Keratinocyte (primary cell): ENCODE data around the gene PAXIP1. TPM values are rescaled to one million over a fixed set of nuclear protein-coding genes. Genes with fewer than 3 reads are reported as not detected.

Experiments
- DNase-seq: peaks from one replicate; pipeline ENCODE4 v3.0.0-alpha.2; 2011; ENCODE audit warnings: low read depth, missing footprints, low spot score
- FAIRE-seq: peaks from 2 replicates; lab custom pipeline; 2011; peaks lifted over from hg19 to GRCh38; lab: Jason Lieb, UNC
- H2AFZ ChIP-seq: 2 replicates; pipeline ENCODE4 v1.6.0; 2012; ENCODE audit warnings: low read length, control low read depth, inconsistent platforms; ENCODE audit not compliant: control insufficient read depth
- H3K27ac ChIP-seq: 2 replicates; pipeline ENCODE4 v1.5.1; 2011; ENCODE audit warnings: low read length; ENCODE audit not compliant: control insufficient read depth, insufficient read depth
- H3K27me3 ChIP-seq: 3 replicates; pipeline ENCODE4 v1.6.0; 2011; ENCODE audit warnings: low read length; ENCODE audit not compliant: control insufficient read depth, insufficient read depth; ENCODE audit errors: extremely low read depth
- H3K36me3 ChIP-seq, 2 experiments: 2 replicates in 1 of 2; 3 replicates in 1 of 2; pipeline ENCODE4 v1.5.1; 2011; ENCODE audit warnings: low read length in 2 of 2, mild to moderate bottlenecking in 1 of 2; ENCODE audit not compliant: control insufficient read depth in 2 of 2, insufficient read depth in 2 of 2; ENCODE audit errors: extremely low read depth in 1 of 2
- H3K4me1 ChIP-seq: 3 replicates; pipeline ENCODE4 v1.5.1; 2011; ENCODE audit warnings: low read length; ENCODE audit not compliant: control insufficient read depth, insufficient read depth; ENCODE audit errors: extremely low read depth
- H3K4me2 ChIP-seq: 3 replicates; pipeline ENCODE4 v1.6.0; 2011; ENCODE audit warnings: low read depth, low read length; ENCODE audit not compliant: control insufficient read depth, insufficient read depth; ENCODE audit errors: extremely low read depth
- H3K4me3 ChIP-seq, 3 experiments: fragments of 200-600 bp in 1 of 3; sonication (generic) in 1 of 3; 2 replicates in 2 of 3; 3 replicates in 1 of 3; pipeline ENCODE4 v1.5.1; 2011 to 2016; ENCODE audit warnings: low read length in 3 of 3, mild to moderate bottlenecking in 3 of 3, control low read depth in 2 of 3, inconsistent platforms in 1 of 3, low read depth in 1 of 3, mixed read lengths in 1 of 3, mixed run types in 1 of 3, moderate library complexity in 1 of 3; ENCODE audit not compliant: control insufficient read depth in 2 of 3, insufficient read depth in 2 of 3; ENCODE audit errors: extremely low read depth in 1 of 3
- H3K79me2 ChIP-seq: 2 replicates; pipeline ENCODE4 v1.6.0; 2012; ENCODE audit warnings: low read length; ENCODE audit not compliant: control insufficient read depth, insufficient read depth
- H3K9ac ChIP-seq: 3 replicates; pipeline ENCODE4 v1.6.0; 2011; ENCODE audit warnings: low read length; ENCODE audit not compliant: control insufficient read depth, insufficient read depth; ENCODE audit errors: extremely low read depth
- H3K9me1 ChIP-seq: 3 replicates; pipeline ENCODE4 v1.6.0; 2011; ENCODE audit warnings: low read length; ENCODE audit not compliant: control insufficient read depth, insufficient read depth; ENCODE audit errors: extremely low read depth
- H3K9me3 ChIP-seq: 2 replicates; pipeline ENCODE4 v1.5.1; 2012; ENCODE audit warnings: low read depth, low read length; ENCODE audit not compliant: control insufficient read depth
- H4K20me1 ChIP-seq: 3 replicates; pipeline ENCODE4 v1.6.0; 2011; ENCODE audit warnings: low read length; ENCODE audit not compliant: control insufficient read depth, insufficient read depth; ENCODE audit errors: extremely low read depth
- EZH2 ChIP-seq: IDR thresholded peaks from one replicate; pipeline ENCODE4 v1.6.1; 2012; ENCODE audit warnings: inconsistent platforms, mild to moderate bottlenecking, low read length, moderate library complexity
- dilution Hi-C: fragments of 300-500 bp; cut with MboI; formaldehyde crosslinking; loops from one replicate; pipeline ENCODE4 v1.7.0; 2020; ENCODE audit warnings: low sequenced_read_pairs; ENCODE audit not compliant: extremely low pct_ligation_motif_present
- polyA plus RNA-seq, 5 experiments: library from polyadenylated mRNA; depleted of rRNA in 3 of 5; stranded (reverse) in 3 of 5; stranded (forward) in 1 of 5; unstranded in 1 of 5; fragments of >200 nt; gene quantifications; 1 replicate in 1 of 5; 2 replicates in 3 of 5; 3 replicates in 1 of 5; pipeline versions ENCODE4 v1.2.1 to v1.2.3, GENCODE V29; 2011 to 2012; ENCODE audit warnings: missing spikeins in 2 of 5, low read depth in 1 of 5, low replicate concordance in 1 of 5
- TF ChIP-seq, protein P1 (sequence below), 3 experiments: IDR thresholded peaks in 1 of 3; conservative IDR thresholded peaks in 1 of 3; optimal IDR thresholded peaks in 1 of 3; 2 replicates in 2 of 3; 3 replicates in 1 of 3; pipeline versions ENCODE3 to v1.5.1; 2011; ENCODE audit warnings: low read length in 3 of 3, mild to moderate bottlenecking in 3 of 3, moderate library complexity in 2 of 3, control low read depth in 1 of 3, inconsistent platforms in 1 of 3; ENCODE audit not compliant: insufficient read depth in 2 of 3; ENCODE audit errors: extremely low read depth in 1 of 3

The PAXIP1 gene
- polyA plus RNA-seq, 1 donor (not counting 4 experiments of a cell fraction or from before 2014, with no cell fraction given), result 9.4 TPM

DNA sequence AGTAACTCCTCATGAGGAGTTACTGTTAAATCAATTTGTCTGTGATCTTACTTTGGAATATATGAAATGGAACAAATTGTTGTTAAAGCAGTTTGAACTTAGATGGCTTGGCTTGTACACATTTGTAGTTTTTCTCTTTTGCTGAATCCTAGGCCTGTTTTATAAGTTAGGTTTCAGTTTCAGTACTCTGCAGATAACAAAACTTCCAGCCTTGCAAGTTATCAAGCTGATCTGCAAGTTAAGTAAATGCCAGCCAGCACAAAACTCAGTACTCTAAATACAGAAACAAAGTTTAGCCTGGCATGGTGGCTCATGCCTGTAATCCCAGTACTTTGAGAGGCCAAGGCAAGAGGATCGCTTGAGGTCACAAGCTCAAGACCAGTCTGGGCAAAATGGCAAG lies 25.0 kb upstream of the PAXIP1 start:
- dilution Hi-C loops, result no loop called here
- Histone ChIP-seq H3K27me3 (no peaks in the 10 kb centered on the region), H3K36me3 (no peaks in the 10 kb centered on the region), H3K4me1 (no peaks in the 10 kb centered on the region), H3K4me3 (no peak overlapping the region), H3K79me2 (no peaks in the 10 kb centered on the region), H2AFZ (no peak overlapping the region), H3K9me1 (no peaks in the 10 kb centered on the region), H4K20me1 (no peaks in the 10 kb centered on the region), H3K27ac (no peak overlapping the region), H3K4me2 (no peak overlapping the region), H3K9ac (no peak overlapping the region), H3K9me3 (no peaks in the 10 kb centered on the region)
- TF ChIP-seq EZH2, result no peak
- TF ChIP-seq, protein P1, sequence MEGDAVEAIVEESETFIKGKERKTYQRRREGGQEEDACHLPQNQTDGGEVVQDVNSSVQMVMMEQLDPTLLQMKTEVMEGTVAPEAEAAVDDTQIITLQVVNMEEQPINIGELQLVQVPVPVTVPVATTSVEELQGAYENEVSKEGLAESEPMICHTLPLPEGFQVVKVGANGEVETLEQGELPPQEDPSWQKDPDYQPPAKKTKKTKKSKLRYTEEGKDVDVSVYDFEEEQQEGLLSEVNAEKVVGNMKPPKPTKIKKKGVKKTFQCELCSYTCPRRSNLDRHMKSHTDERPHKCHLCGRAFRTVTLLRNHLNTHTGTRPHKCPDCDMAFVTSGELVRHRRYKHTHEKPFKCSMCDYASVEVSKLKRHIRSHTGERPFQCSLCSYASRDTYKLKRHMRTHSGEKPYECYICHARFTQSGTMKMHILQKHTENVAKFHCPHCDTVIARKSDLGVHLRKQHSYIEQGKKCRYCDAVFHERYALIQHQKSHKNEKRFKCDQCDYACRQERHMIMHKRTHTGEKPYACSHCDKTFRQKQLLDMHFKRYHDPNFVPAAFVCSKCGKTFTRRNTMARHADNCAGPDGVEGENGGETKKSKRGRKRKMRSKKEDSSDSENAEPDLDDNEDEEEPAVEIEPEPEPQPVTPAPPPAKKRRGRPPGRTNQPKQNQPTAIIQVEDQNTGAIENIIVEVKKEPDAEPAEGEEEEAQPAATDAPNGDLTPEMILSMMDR (optimal IDR thresholded peaks at IDR 0.05 in 1 of 3, IDR thresholded peaks at IDR 0.05 in 1 of 3, conservative IDR thresholded peaks at IDR 0.05 in 1 of 3; ENCODE audit: extremely low read depth in 1 of 3, insufficient read depth in 2 of 3, low read length in 3 of 3), result no peak
- no peak for DNase-seq
- no peak for FAIRE-seq

DNA sequence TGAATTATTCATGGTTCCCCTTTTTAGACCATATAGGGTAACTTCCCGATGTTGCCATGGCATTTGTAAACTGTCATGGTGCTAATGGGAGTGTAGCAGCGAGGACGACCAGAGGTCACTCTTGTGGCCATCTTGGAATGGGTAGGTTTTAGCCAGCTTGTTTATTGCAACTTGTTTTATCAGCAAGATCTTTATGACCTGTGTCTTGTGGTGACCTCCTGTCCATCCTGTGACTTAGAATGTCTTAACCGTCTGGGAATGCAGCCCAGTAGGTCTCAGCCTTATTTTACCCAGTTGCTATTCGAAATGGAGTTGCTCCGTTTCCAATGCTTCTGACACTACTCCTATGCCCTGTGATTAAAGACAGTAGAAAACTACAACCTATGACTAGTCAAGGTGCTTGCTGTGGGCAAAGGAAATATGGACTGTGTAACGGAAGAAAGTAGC lies 18.8 kb upstream of the PAXIP1 start:
- Histone ChIP-seq H3K4me3 (no peak overlapping the region), H3K9ac (no peak overlapping the region), H3K4me1 (no peaks in the 10 kb centered on the region), H2AFZ (no peak overlapping the region), H3K36me3 (no peaks in the 10 kb centered on the region), H4K20me1 (no peaks in the 10 kb centered on the region), H3K27ac (no peak overlapping the region), H3K9me3 (no peaks in the 10 kb centered on the region), H3K27me3 (no peaks in the 10 kb centered on the region), H3K9me1 (no peaks in the 10 kb centered on the region), H3K79me2 (no peaks in the 10 kb centered on the region), H3K4me2 (no peak overlapping the region)
- dilution Hi-C loops, result no loop called here
- FAIRE-seq, result no peak
- no peak for DNase-seq
- no peak for TF ChIP-seq EZH2
- TF ChIP-seq, protein P1 (optimal IDR thresholded peaks at IDR 0.05 in 1 of 3, IDR thresholded peaks at IDR 0.05 in 1 of 3, conservative IDR thresholded peaks at IDR 0.05 in 1 of 3; ENCODE audit: extremely low read depth in 1 of 3, insufficient read depth in 2 of 3, low read length in 3 of 3), result no peak
